Natural killer cell (primary cell): ENCODE data around the gene CDK4. TPM values are rescaled to one million over a fixed set of nuclear protein-coding genes. Genes with fewer than 3 reads are reported as not detected.

Experiments
- ATAC-seq, 3 donors: fragments of 150-1000 bp in 2 of 3; fragments of 200-7000 bp in 1 of 3; cut with Tn5 transposase; 1 replicate in 1 of 3; 2 replicates in 2 of 3; pipeline ENCODE4 v1.10.0; 2021; ENCODE audit warnings: mild to moderate bottlenecking in 2 of 3, moderate library complexity in 2 of 3
- DNase-seq, 2 donors: peaks; one replicate each; pipeline versions ENCODE4 v3.0.0 to v3.0.0-alpha.2; 2013 to 2021; ENCODE audit warnings: mixed read lengths in 1 of 2
- H3K27ac ChIP-seq: one replicate; pipeline ENCODE4 v1.5.1; 2013; ENCODE audit warnings: mild to moderate bottlenecking, low read length
- H3K27me3 ChIP-seq: one replicate; pipeline ENCODE4 v1.6.1; 2013; ENCODE audit warnings: low read length; ENCODE audit not compliant: control insufficient read depth, insufficient read depth
- H3K36me3 ChIP-seq: one replicate; pipeline ENCODE4 v1.6.1; 2013; ENCODE audit warnings: low read length; ENCODE audit not compliant: control insufficient read depth, insufficient read depth
- H3K4me1 ChIP-seq: one replicate; pipeline ENCODE4 v1.6.1; 2013; ENCODE audit warnings: low read length; ENCODE audit not compliant: control insufficient read depth, insufficient read depth
- H3K4me3 ChIP-seq: one replicate; pipeline ENCODE4 v1.5.1; 2013; ENCODE audit warnings: low read length
- H3K9me3 ChIP-seq: one replicate; pipeline ENCODE4 v1.6.1; 2013; ENCODE audit warnings: low read length; ENCODE audit not compliant: control insufficient read depth, insufficient read depth
- H3K27ac Mint-ChIP-seq, 2 donors: one replicate each; pipeline ENCODE4 v1.8.0; 2022; ENCODE audit warnings: mild to moderate bottlenecking in 2 of 2, mixed read lengths in 2 of 2, moderate library complexity in 1 of 2
- H3K27me3 Mint-ChIP-seq, 2 donors: one replicate each; pipeline ENCODE4 v1.8.0; 2022; ENCODE audit warnings: low read depth in 2 of 2, mixed read lengths in 2 of 2
- H3K36me3 Mint-ChIP-seq: one replicate; pipeline ENCODE4 v1.8.0; 2022; ENCODE audit warnings: mixed read lengths
- H3K4me1 Mint-ChIP-seq, 2 donors: one replicate each; pipeline ENCODE4 v1.8.0; 2022; ENCODE audit warnings: mixed read lengths in 2 of 2
- H3K4me3 Mint-ChIP-seq: one replicate; pipeline ENCODE4 v1.8.0; 2022; ENCODE audit warnings: mild to moderate bottlenecking, moderate library complexity, mixed read lengths
- H3K9me3 Mint-ChIP-seq, 2 donors: one replicate each; pipeline ENCODE4 v1.8.0; 2022; ENCODE audit warnings: mixed read lengths in 2 of 2
- CTCF ChIP-seq: fragments of 200-600 bp; IDR thresholded peaks from one replicate; pipeline ENCODE4 v1.8.0; 2022; ENCODE audit warnings: antibody characterized with exemption
- WGBS: methylation state at CpG from one replicate; pipeline ENCODE4 v1.1.7; 2013; ENCODE audit warnings: missing lambda C conversion rate; ENCODE audit not compliant: insufficient coverage; 5-methylcytosine and 5-hydroxymethylcytosine counted together
- intact Hi-C: fragments of 100-400 bp; cut with micrococcal nuclease; formaldehyde crosslinking; loops from one replicate; pipeline ENCODE4 v1.14.2; 2022
- total RNA-seq, 4 donors: library from RNA; stranded (reverse); fragments of 120-200 nt in 1 of 4; gene quantifications; one replicate each; pipeline versions ENCODE4 v1.2.3 to v1.2.4, GENCODE V29; 2013 to 2022

CDK4 gene
- total RNA-seq, 3 donors from 2014 or later (not counting 1 experiment from before 2014, with no cell fraction given): 30.7 to 39.5 (median 37.7) TPM

GRCh38 chr12:57753756-57754337, 1.7 kb upstream of the CDK4 start:
- Mint-ChIP-seq H3K9me3 (no peaks in the 10 kb centered on the region), H3K4me3 (peak overlapping the region; percentile 97), H3K27me3 (no peaks in the 10 kb centered on the region), H3K36me3 (no peaks in the 10 kb centered on the region), H3K4me1 (peaks cover 46 to 55% of the 10 kb centered on the region in 2 donors), H3K27ac (peak overlapping the region; percentile 91 to 92)
- DNase-seq (no peak), ATAC-seq (no peak)
- Histone ChIP-seq H3K36me3 (peaks cover 15% of the 10 kb centered on the region), H3K4me3 (no peak overlapping the region), H3K9me3 (no peaks in the 10 kb centered on the region), H3K27me3 (no peaks in the 10 kb centered on the region), H3K4me1 (peaks cover 44% of the 10 kb centered on the region), H3K27ac (peak overlapping the region; percentile 85)
- intact Hi-C loops: no loop called here
- no peak for TF ChIP-seq CTCF
- WGBS: 38% methylated on average over 1 of the region's 1 CpG

GRCh38 chr12:57752668-57753000, 524 bp upstream of the CDK4 start:
- intact Hi-C loops: loop anchor here (1.0 kb wide), 3 partner anchors 8 to 232 kb away; partner anchors contain the start of genes DDIT3 and TSFM
- 0% methylated on average over 4 of the region's 5 CpGs for WGBS
- Mint-ChIP-seq H3K36me3 (no peaks in the 10 kb centered on the region), H3K27ac (peak overlapping the region; percentile 91 to 92), H3K4me1 (peaks cover 46 to 51% of the 10 kb centered on the region in 2 donors), H3K9me3 (no peaks in the 10 kb centered on the region), H3K27me3 (no peaks in the 10 kb centered on the region), H3K4me3 (peak overlapping the region; percentile 89)
- DNase-seq: no peak
- Histone ChIP-seq H3K36me3 (peaks cover 11% of the 10 kb centered on the region), H3K4me3 (no peak overlapping the region), H3K27ac (peak overlapping the region; percentile 85), H3K4me1 (peaks cover 44% of the 10 kb centered on the region), H3K27me3 (no peaks in the 10 kb centered on the region), H3K9me3 (no peaks in the 10 kb centered on the region)
- TF ChIP-seq CTCF: no peak
- no peak for ATAC-seq

- peaks cover 37% of the 10 kb centered on the region for H3K4me1 ChIP-seq
- Mint-ChIP-seq H3K27ac (peak overlapping the region; percentile 91 to 92), H3K4me1 (peaks cover 40 to 44% of the 10 kb centered on the region in 2 donors), H3K27me3 (no peaks in the 10 kb centered on the region), H3K4me3 (peak overlapping the region; percentile 89), H3K9me3 (no peaks in the 10 kb centered on the region), H3K36me3 (peaks cover 6% of the 10 kb centered on the region)
- H3K36me3 ChIP-seq: peaks cover 22% of the 10 kb centered on the region
- 21% methylated on average over 8 of the region's 8 CpGs for WGBS
- DNase-seq (no peak), ATAC-seq (no peak)
- no peaks in the 10 kb centered on the region for H3K27me3 ChIP-seq
- no peaks in the 10 kb centered on the region for H3K9me3 ChIP-seq
- peak overlapping the region; percentile 71 for H3K27ac ChIP-seq
- H3K4me3 ChIP-seq: peak overlapping the region; percentile 63
- no peak for TF ChIP-seq CTCF
- intact Hi-C loops: no loop called here
Measured at GRCh38 chr12:57751432-57751787, 700 bp downstream of the CDK4 start.
